C4-2B (cell line): ENCODE results near the gene SIRPB2.

Experiments used
- ZFX ChIP-seq: fragments of 450-650 bp; IDR thresholded peaks from 2 replicates; pipeline ENCODE4 v1.6.1; 2017
- TF ChIP-seq, protein P1 (sequence below): fragments of 450-650 bp; conservative IDR thresholded peaks from 2 replicates; pipeline ENCODE4 v1.5.1; 2017; ENCODE audit warnings: mild to moderate bottlenecking

DNA sequence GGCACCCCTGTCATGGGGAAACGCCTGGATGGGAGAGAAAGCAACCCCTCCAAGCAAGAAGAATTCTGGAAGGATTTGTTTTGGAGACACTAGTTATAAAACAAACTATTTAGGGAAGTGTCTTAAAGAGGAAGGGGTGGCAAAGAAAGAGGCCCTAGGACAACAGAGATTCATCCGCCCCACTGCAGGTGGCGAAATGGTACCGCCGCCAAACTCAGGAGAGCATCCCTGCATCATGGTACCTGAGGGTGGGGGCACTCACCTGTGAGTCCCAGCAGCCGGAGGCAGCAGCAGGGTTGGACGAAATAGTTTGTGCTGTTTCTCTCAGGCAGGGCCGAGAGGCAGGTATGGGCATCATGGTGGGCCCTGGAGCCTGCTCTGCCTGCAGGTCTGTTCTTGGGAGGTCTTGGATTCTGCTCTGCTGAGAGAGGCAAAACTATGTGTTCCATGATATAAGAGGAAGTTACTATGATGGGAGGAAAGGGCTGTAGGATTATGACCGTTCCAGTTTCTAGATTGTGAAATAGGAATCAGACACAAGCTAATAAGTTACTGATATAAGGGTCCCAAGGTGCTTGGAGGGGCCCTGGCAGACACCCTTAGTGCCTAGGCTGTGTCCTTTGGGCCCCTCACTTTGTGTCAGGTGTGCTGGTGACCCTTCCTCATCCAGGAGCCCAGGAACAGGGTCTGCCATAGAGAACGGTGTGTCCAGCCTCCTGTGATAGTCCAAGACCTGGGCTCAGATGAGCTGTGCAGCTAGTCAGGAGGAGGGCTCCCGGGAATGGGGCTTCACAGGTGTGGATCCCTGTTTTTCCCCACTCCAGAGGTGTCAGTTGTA lies 45.9 kb upstream of the SIRPB2 start:
- TF ChIP-seq, protein P1, sequence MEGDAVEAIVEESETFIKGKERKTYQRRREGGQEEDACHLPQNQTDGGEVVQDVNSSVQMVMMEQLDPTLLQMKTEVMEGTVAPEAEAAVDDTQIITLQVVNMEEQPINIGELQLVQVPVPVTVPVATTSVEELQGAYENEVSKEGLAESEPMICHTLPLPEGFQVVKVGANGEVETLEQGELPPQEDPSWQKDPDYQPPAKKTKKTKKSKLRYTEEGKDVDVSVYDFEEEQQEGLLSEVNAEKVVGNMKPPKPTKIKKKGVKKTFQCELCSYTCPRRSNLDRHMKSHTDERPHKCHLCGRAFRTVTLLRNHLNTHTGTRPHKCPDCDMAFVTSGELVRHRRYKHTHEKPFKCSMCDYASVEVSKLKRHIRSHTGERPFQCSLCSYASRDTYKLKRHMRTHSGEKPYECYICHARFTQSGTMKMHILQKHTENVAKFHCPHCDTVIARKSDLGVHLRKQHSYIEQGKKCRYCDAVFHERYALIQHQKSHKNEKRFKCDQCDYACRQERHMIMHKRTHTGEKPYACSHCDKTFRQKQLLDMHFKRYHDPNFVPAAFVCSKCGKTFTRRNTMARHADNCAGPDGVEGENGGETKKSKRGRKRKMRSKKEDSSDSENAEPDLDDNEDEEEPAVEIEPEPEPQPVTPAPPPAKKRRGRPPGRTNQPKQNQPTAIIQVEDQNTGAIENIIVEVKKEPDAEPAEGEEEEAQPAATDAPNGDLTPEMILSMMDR = no peak
- no peak for TF ChIP-seq ZFX
